Endothelial cell of umbilical vein (primary cell): ENCODE results near the gene PTGDR.

Source experiments
- MYC ChIP-seq: IDR thresholded peaks from one replicate; pipeline ENCODE4 v1.6.1; 2011; ENCODE audit warnings: mild to moderate bottlenecking, low read depth, low read length
- POLR2A ChIP-seq: IDR thresholded peaks from 2 replicates; pipeline ENCODE4 v1.6.1; 2012; ENCODE audit warnings: low read depth, mild to moderate bottlenecking, control low read depth, low read length
- TF ChIP-seq, protein P1 (sequence below), 2 donors: IDR thresholded peaks; 1 replicate in 1 of 2; 2 replicates in 1 of 2; pipeline ENCODE4 v1.5.1; 2011; ENCODE audit warnings: low read length in 2 of 2, mild to moderate bottlenecking in 2 of 2, moderate library complexity in 2 of 2, control low read depth in 1 of 2, inconsistent platforms in 1 of 2, low read depth in 1 of 2; ENCODE audit not compliant: insufficient read depth in 1 of 2; ENCODE audit errors: extremely low read depth in 1 of 2
- TF ChIP-seq, protein P2 (sequence below): IDR thresholded peaks from 2 replicates; pipeline ENCODE4 v1.6.1; 2011; ENCODE audit not compliant: insufficient read depth, insufficient read length

DNA sequence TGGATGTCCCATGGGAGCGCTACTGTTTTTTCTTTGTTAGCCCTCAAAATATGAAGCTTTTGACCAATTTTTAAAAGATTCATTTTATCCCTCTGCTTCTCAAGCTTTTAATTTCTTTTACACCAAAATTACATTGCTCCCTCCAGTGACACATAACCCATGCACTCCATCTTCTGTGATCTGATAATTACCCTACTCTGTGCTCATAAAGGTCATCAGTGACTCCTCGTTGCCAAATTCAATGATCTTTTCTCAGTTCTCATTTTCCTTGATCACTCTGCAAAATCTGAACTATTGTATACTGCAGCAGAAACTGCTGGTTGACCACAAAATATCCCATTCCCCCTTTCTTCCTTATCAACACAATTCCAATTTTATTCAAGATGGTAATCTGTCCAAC is 8.7 kb upstream of the PTGDR start:
- TF ChIP-seq POLR2A (no peak), MYC (no peak)
- TF ChIP-seq, protein P1, sequence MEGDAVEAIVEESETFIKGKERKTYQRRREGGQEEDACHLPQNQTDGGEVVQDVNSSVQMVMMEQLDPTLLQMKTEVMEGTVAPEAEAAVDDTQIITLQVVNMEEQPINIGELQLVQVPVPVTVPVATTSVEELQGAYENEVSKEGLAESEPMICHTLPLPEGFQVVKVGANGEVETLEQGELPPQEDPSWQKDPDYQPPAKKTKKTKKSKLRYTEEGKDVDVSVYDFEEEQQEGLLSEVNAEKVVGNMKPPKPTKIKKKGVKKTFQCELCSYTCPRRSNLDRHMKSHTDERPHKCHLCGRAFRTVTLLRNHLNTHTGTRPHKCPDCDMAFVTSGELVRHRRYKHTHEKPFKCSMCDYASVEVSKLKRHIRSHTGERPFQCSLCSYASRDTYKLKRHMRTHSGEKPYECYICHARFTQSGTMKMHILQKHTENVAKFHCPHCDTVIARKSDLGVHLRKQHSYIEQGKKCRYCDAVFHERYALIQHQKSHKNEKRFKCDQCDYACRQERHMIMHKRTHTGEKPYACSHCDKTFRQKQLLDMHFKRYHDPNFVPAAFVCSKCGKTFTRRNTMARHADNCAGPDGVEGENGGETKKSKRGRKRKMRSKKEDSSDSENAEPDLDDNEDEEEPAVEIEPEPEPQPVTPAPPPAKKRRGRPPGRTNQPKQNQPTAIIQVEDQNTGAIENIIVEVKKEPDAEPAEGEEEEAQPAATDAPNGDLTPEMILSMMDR (IDR thresholded peaks at IDR 0.05; ENCODE audit: extremely low read depth in 1 of 2, insufficient read depth in 1 of 2, low read depth in 1 of 2, low read length in 2 of 2), result no peak
- TF ChIP-seq, protein P2, sequence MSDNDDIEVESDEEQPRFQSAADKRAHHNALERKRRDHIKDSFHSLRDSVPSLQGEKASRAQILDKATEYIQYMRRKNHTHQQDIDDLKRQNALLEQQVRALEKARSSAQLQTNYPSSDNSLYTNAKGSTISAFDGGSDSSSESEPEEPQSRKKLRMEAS, result no peak
